Fibroblast of villous mesenchyme (primary cell): Measurements from ENCODE around the gene LAMB4. TPM values are rescaled to one million over a fixed set of nuclear protein-coding genes. Genes with fewer than 3 reads are reported as not detected.

Experiments used
- DNase-seq: peaks from one replicate; pipeline ENCODE4 v3.0.0-alpha.2; 2010; ENCODE audit warnings: low read depth
- H3K4me3 ChIP-seq: 2 replicates; pipeline ENCODE4 v1.5.1; 2011; ENCODE audit warnings: low read depth, mild to moderate bottlenecking, low read length
- total RNA-seq: library from RNA; depleted of rRNA; stranded (reverse); fragments of >200 nt; gene quantifications from 2 replicates; pipeline ENCODE4 v1.2.3, GENCODE V29; 2012
- TF ChIP-seq, protein P1 (sequence below): IDR thresholded peaks from 2 replicates; pipeline ENCODE4 v1.5.1; 2012; ENCODE audit warnings: low read depth, mild to moderate bottlenecking, low read length; ENCODE audit not compliant: insufficient read depth

LAMB4 gene
- total RNA-seq, 1 donor = under 0.01 TPM

DNA sequence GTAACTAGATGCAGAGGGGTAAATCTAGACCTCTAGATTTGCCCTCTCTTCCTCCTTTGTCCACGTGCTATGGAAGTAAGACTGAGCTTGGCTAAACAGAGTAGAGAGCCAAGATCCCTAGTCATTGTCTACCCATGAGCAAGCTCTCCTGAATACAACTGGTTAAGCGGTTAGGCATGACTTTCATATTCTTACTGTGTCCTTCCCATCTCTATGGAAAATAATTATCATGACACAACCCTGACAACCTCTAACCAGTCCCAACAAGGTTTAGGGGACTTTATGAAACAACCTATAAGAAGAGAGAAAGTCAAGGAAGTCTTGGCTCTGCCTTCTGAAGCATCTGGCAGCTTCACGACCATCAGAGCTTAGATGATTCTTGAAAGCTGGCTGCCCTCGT, 7.8 kb upstream of the LAMB4 start:
- H3K4me3 ChIP-seq = no peak overlapping the region
- TF ChIP-seq, protein P1, sequence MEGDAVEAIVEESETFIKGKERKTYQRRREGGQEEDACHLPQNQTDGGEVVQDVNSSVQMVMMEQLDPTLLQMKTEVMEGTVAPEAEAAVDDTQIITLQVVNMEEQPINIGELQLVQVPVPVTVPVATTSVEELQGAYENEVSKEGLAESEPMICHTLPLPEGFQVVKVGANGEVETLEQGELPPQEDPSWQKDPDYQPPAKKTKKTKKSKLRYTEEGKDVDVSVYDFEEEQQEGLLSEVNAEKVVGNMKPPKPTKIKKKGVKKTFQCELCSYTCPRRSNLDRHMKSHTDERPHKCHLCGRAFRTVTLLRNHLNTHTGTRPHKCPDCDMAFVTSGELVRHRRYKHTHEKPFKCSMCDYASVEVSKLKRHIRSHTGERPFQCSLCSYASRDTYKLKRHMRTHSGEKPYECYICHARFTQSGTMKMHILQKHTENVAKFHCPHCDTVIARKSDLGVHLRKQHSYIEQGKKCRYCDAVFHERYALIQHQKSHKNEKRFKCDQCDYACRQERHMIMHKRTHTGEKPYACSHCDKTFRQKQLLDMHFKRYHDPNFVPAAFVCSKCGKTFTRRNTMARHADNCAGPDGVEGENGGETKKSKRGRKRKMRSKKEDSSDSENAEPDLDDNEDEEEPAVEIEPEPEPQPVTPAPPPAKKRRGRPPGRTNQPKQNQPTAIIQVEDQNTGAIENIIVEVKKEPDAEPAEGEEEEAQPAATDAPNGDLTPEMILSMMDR = no peak
- DNase-seq = no peak

DNA sequence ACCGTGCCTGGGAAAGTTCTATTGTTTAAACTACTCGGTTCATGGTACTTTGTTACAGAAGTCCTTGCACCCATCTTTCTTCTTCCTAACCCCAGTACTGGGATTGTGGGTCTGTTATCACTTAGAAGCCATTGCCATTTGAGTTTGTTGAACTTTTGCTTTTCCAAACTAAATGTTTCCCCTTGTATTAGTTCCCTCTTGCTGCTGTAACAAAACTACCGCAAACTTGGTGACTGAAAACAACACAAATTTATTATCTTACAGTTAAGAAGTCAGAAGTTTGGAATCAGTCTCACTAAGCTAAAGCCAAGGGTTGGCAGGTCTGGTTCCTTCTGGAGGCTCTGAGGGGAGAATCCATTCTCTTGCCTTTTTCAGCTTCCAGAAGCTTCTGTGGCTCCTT, 6.9 kb upstream of the LAMB4 start:
- no peak overlapping the region for H3K4me3 ChIP-seq
- no peak for DNase-seq
- TF ChIP-seq, protein P1 = no peak

DNA sequence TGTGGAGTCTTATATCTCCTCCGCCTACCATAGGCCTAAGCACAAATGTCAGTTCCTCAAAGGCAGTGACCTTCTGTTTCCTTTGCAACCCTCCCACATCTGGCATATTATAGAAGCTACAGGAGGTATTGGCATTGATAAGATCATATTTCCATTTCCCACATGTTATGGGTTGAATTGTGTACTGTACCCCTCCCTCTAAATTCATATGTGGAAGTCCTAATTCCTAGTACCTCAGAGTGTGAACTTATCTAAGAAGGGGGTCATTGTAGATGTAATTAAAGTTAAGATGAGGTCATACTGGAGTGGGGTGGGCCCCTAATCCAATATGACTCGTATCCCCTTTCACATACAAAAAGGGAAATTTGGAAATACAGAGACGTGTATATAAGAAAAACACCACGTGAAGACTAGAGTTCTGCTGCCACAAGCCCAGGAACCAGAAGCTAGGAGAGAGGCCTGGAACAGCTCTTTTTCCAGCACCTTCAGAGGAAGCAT, 6.1 kb upstream of the LAMB4 start:
- DNase-seq = no peak
- TF ChIP-seq, protein P1 = no peak
- no peak overlapping the region for H3K4me3 ChIP-seq

DNA sequence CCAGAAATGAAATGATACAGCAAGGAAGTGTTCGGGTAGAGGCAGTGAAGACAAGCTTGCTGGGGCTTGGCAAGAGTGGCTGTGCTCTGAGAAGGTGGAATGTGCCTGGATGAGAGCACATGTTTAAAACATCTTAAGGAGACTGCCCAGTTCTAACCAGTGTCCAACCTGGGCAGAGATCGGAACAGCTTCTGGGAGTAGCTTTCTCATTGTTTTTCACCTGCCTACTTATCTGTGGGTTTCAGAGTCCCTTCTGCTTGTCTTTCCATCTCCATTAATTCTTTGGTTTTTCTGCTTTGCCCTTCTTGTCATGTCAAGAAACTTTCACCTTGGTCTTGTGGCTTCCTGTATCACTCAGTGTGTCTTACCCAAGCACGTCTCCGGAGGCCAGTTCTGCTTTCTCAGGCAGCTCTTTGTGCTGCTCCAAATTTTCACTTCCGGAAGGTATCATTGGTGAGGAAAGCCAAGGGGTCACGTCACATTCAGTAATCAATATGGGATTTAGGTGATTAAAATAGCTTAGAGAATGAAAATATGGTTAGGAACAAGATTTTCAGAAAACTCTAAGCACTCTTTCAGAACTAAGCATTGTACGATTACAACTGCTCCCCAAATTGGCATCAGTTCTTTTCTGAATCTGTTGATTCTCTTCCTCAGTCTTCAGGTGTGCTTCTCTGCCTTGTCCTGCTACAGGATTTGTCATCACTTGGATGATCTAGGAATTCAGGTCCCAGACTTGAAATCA, 5.5 kb upstream of the LAMB4 start:
- no peak for DNase-seq
- TF ChIP-seq, protein P1 = no peak

GRCh38 chr7:108134486-108134885, 4.3 kb upstream of the LAMB4 start:
- DNase-seq = no peak
- TF ChIP-seq, protein P1 = no peak
- H3K4me3 ChIP-seq = no peak overlapping the region

More for the DNA sequence above, 5.5 kb upstream of the LAMB4 start:
- no peak overlapping the region for H3K4me3 ChIP-seq

DNA sequence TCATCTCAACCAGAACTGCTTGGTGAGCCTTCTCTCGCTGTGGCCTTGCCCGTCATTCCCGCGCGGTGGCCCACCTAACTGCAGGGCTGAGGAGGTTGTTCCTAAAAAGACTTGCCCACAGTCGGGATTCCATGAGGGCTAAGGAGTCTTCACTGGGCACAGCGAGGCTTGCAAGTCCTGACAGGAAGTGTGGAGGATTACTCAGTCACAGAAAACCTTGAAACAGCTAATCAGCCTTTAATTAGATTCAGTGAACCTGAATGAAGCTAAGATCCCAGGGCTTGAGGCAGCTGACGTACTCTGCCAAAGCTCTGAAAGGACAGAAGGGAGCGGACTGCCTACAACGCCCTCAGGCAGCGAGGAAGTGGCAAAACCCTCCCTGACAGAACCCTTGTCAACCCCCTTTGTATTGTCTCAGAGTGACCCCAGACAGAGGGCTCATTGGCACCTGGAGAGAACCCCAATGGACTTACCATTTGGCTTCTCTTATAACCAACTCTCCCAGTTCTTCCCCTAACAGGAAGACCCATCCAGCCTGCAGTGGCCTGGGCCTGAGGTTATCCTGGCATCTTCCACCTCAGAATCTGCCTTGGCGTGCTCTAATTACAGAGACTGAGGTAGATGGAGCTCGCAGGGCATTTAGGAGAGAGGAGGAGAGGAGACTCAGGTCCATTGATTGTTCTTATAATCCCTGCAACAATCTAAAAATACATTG, 2.5 kb upstream of the LAMB4 start:
- no peak overlapping the region for H3K4me3 ChIP-seq
- DNase-seq = no peak
- TF ChIP-seq, protein P1 = no peak
